Activated CD8-positive, alpha-beta T cell treated with anti-CD3 and anti-CD28 coated beads for 36 hours (primary cell): ENCODE results near the gene RFX8. TPM values are rescaled to one million over a fixed set of nuclear protein-coding genes. Genes with fewer than 3 reads are reported as not detected.
A peak's percentile ranks its signal among the peaks of the same experiment; 100 is the strongest.

Experiments
- ATAC-seq: fragments of 200-7000 bp; cut with Tn5 transposase; one replicate; pipeline ENCODE4 v1.10.0; 2021; ENCODE audit warnings: mild to moderate bottlenecking, moderate library complexity
- CTCF ChIA-PET: fragments of 350-600 bp; sonication (Branson Sonifier 250); formaldehyde crosslinking; loops from one replicate; lab custom pipeline; 2021; ENCODE audit warnings: antibody characterized with exemption; lab: Charles Lee
- POLR2A ChIA-PET: fragments of 350-600 bp; sonication (Branson Sonifier 250); formaldehyde crosslinking; loops from one replicate; lab custom pipeline; 2021; ENCODE audit warnings: antibody characterized with exemption; lab: Charles Lee
- DNase-seq: peaks from one replicate; pipeline ENCODE4 v3.0.0-alpha.2; 2020
- H3K27ac Mint-ChIP-seq: one replicate; pipeline ENCODE4 v1.8.0; 2021; ENCODE audit warnings: mild to moderate bottlenecking, mixed read lengths
- H3K27me3 Mint-ChIP-seq: one replicate; pipeline ENCODE4 v1.8.0; 2021; ENCODE audit warnings: mixed read lengths
- H3K36me3 Mint-ChIP-seq: one replicate; pipeline ENCODE4 v1.8.0; 2021; ENCODE audit warnings: low read depth, mixed read lengths
- H3K4me1 Mint-ChIP-seq: one replicate; pipeline ENCODE4 v1.8.0; 2021; ENCODE audit warnings: low read depth, mixed read lengths
- H3K4me3 Mint-ChIP-seq: one replicate; pipeline ENCODE4 v1.8.0; 2021; ENCODE audit warnings: mild to moderate bottlenecking, moderate library complexity, mixed read lengths
- H3K9me3 Mint-ChIP-seq: one replicate; pipeline ENCODE4 v1.8.0; 2021; ENCODE audit warnings: mixed read lengths
- intact Hi-C: fragments of 100-400 bp; cut with micrococcal nuclease; formaldehyde crosslinking; loops from one replicate; pipeline ENCODE4 v1.10.0; 2022
- total RNA-seq, 2 experiments: library from RNA; stranded (reverse); gene quantifications; one replicate each; pipeline ENCODE4 v1.2.3, GENCODE V29; 2021
- TF ChIP-seq, protein P1 (sequence below): fragments of 200-600 bp; IDR thresholded peaks from one replicate; pipeline ENCODE4 v1.8.0; 2022; ENCODE audit warnings: antibody characterized with exemption, mild to moderate bottlenecking

The RFX8 gene
- total RNA-seq, 2 experiments from 2014 or later, result 0.18 TPM; not detected in 1

DNA sequence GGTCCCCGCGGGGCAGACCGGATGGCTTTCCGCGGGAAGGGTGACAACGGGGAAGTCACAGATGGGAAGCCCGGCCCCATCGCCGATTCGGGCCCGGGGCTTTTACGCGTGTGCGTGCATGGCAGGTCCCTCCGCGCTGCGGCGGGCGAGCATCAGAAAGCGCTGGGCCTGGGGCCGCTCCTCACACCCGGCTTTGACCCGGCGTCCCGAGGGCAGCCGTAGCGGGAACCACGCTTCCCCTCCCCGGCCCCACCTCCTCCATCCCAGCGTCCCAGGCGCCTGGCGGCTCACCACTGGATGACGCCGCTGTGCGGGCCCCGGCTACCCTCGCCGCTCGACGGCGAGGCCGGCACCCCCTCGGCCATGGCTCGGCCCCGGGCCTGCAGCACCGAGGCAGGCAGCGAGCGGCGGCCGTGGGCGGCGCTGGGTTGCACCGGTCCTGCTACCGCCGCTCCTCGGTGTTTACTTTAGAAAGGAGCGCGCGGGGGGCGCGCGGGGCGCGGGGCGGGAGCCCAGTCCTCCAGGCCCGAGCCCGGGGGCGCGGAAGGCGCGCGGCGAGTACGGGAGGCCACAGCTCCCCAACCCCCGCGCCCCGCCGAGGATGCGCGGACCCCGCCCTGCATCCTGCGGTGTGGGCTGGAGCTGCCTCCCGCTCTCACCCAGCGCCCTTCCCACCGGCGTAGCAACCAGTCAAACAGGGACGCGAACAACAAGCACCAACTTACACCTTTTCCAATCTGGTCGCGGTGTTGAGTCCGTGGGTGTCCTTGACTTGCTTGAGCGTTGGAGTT is 806 bp downstream of the RFX8 start:
- intact Hi-C loops, result no loop called here
- peak; percentile 45 for ATAC-seq
- H3K9me3 Mint-ChIP-seq, result no peaks in the 10 kb centered on the region
- H3K4me1 Mint-ChIP-seq, result peaks cover 11% of the 10 kb centered on the region
- peak overlapping the region; percentile 64 for H3K27ac Mint-ChIP-seq
- no peaks in the 10 kb centered on the region for H3K36me3 Mint-ChIP-seq
- H3K27me3 Mint-ChIP-seq, result peaks cover 8% of the 10 kb centered on the region
- ChIA-PET POLR2A (interaction anchor here (1.0 to 1.4 kb wide), 5 partner anchors 10 to 530 kb away, joined by 3 to 4 read pairs (median 3); no protein-coding TSS in a partner anchor), CTCF (interaction anchor here (1.0 to 2.9 kb wide), 6 partner anchors 55 to 357 kb away, joined by 3 to 10 read pairs (median 6); no protein-coding TSS in a partner anchor)
- DNase-seq, result peak; percentile 58
- TF ChIP-seq, protein P1, sequence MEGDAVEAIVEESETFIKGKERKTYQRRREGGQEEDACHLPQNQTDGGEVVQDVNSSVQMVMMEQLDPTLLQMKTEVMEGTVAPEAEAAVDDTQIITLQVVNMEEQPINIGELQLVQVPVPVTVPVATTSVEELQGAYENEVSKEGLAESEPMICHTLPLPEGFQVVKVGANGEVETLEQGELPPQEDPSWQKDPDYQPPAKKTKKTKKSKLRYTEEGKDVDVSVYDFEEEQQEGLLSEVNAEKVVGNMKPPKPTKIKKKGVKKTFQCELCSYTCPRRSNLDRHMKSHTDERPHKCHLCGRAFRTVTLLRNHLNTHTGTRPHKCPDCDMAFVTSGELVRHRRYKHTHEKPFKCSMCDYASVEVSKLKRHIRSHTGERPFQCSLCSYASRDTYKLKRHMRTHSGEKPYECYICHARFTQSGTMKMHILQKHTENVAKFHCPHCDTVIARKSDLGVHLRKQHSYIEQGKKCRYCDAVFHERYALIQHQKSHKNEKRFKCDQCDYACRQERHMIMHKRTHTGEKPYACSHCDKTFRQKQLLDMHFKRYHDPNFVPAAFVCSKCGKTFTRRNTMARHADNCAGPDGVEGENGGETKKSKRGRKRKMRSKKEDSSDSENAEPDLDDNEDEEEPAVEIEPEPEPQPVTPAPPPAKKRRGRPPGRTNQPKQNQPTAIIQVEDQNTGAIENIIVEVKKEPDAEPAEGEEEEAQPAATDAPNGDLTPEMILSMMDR, result no peak
- peak overlapping the region; percentile 77 for H3K4me3 Mint-ChIP-seq

DNA sequence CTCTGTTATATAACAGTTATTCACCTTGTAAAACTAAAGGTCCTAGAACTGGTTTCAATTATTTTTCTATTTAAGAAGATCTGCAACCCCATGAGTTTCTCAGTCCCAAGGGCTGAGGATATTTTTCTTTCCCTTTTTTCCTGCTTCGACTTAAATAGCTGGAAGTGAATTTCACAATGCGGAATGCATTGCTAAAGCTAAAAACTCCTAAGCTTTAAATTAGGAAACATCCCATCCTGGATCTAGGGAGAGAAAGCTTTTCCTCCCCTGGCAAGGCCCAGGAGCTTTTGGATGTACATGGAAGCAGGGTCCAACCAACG is 1.4 kb downstream of the RFX8 start:
- no peaks in the 10 kb centered on the region for H3K9me3 Mint-ChIP-seq
- H3K27ac Mint-ChIP-seq, result peak overlapping the region; percentile 64
- CTCF ChIA-PET, result interaction anchor here (1.6 to 2.9 kb wide), 2 partner anchors 55 to 226 kb away, joined by 5 to 10 read pairs; no protein-coding TSS in a partner anchor
- no peaks in the 10 kb centered on the region for H3K36me3 Mint-ChIP-seq
- peaks cover 11% of the 10 kb centered on the region for H3K4me1 Mint-ChIP-seq
- TF ChIP-seq, protein P1, result no peak
- intact Hi-C loops, result no loop called here
- peaks cover 8% of the 10 kb centered on the region for H3K27me3 Mint-ChIP-seq
- POLR2A ChIA-PET, result interaction anchor here (1.0 kb wide), 1 partner anchor 12 kb away, joined by 3 read pairs; no protein-coding TSS in a partner anchor
- DNase-seq (no peak), ATAC-seq (no peak)
- peak overlapping the region; percentile 66 for H3K4me3 Mint-ChIP-seq

DNA sequence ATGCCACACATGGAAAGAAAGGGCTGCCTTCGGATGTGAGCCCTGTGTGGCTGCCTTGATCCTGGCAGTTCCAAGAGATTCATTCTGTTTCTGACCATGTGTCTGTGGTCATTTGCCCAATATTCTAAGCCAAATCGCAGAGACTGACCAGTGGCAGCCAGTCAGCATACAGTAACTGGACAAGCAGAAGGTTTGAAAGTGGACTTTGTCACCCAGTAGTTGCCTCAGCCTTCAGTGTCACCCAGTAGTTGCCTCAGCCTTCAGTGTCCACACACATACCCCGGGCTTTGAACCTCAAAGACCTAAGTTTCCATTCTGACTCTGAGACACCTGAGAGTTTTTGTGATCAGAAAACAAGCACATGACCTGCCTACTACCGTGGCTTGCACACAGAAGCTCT is 5.0 kb downstream of the RFX8 start:
- H3K4me1 Mint-ChIP-seq, result peaks cover 5% of the 10 kb centered on the region
- no peak overlapping the region for H3K27ac Mint-ChIP-seq
- peaks cover 3% of the 10 kb centered on the region for H3K27me3 Mint-ChIP-seq
- TF ChIP-seq, protein P1, result no peak
- no peaks in the 10 kb centered on the region for H3K36me3 Mint-ChIP-seq
- no peak overlapping the region for H3K4me3 Mint-ChIP-seq
- ATAC-seq (no peak), DNase-seq (no peak)
- intact Hi-C loops, result no loop called here
- ChIA-PET POLR2A (no interaction called here), CTCF (no interaction called here)
- no peaks in the 10 kb centered on the region for H3K9me3 Mint-ChIP-seq

DNA sequence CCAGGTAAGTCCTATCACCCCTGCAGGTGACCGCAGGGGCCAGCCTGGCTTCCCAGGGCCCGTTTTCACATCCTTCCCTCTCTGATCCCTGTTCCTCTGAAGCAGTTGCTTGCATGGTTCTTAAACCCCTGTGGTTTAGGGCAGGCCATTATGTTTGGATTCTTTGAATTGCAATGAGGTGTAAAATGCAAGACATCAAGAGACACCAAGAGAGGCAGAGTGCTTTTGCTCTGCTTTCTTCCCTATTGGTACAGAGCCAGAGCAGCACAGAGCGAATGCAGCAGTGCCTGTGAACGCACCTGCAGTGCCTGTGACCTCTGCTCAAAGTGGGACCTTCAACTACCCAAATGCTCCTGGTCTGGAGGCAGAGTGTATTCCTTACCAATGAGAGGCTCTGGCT is 7.6 kb downstream of the RFX8 start:
- no peaks in the 10 kb centered on the region for H3K9me3 Mint-ChIP-seq
- no peaks in the 10 kb centered on the region for H3K36me3 Mint-ChIP-seq
- ChIA-PET CTCF (no interaction called here), POLR2A (interaction anchor here (0.5 kb wide), 1 partner anchor 712 kb away, joined by 3 read pairs; no protein-coding TSS in a partner anchor)
- no peak for DNase-seq
- H3K27me3 Mint-ChIP-seq, result no peaks in the 10 kb centered on the region
- H3K4me3 Mint-ChIP-seq, result no peak overlapping the region
- no peak for ATAC-seq
- TF ChIP-seq, protein P1, result no peak
- H3K4me1 Mint-ChIP-seq, result no peaks in the 10 kb centered on the region
- intact Hi-C loops, result no loop called here
- no peak overlapping the region for H3K27ac Mint-ChIP-seq

DNA sequence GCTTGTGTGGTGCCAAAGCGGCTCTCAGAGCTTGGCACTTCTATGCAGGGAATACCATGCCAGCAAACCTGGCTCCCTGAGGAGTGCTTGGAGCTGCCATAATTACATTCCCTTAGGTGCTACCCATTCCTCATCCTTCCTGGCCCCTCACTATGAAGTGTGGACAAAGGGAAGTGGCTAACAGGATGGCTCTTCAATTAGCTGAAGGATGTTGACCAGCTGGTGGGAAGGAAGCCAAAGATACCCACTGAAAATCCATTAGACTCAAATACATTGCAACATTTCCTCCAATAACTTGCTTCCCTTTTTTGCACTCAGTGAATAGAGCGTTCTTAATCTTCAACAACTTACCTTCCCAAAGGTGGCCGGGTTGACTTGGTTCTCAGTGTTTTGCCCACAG is 8.5 kb downstream of the RFX8 start:
- Mint-ChIP-seq H3K36me3 (no peaks in the 10 kb centered on the region), H3K27me3 (no peaks in the 10 kb centered on the region), H3K27ac (no peak overlapping the region), H3K9me3 (no peaks in the 10 kb centered on the region), H3K4me3 (no peak overlapping the region), H3K4me1 (no peaks in the 10 kb centered on the region)
- POLR2A ChIA-PET, result interaction anchor here (0.6 kb wide), 1 partner anchor 104 kb away, joined by 3 read pairs; no protein-coding TSS in a partner anchor
- TF ChIP-seq, protein P1, result no peak
- no peak for DNase-seq
- intact Hi-C loops, result no loop called here
- no peak for ATAC-seq
- CTCF ChIA-PET, result no interaction called here
